Lower leg skin (tissue), 3 donors: ENCODE measurements around the gene NOTCH1.

Experiments used
- CTCF ChIP-seq, 3 donors: fragments of 450-650 bp; IDR thresholded peaks; one replicate each; pipeline ENCODE4 v1.5.1; 2016; ENCODE audit warnings: antibody characterized with exemption in 3 of 3, mild to moderate bottlenecking in 3 of 3, moderate library complexity in 2 of 3
- POLR2A ChIP-seq, 2 donors: fragments of 450-650 bp; IDR thresholded peaks; one replicate each; pipeline ENCODE4 v1.6.1; 2016 to 2017; ENCODE audit warnings: antibody characterized with exemption in 2 of 2, mild to moderate bottlenecking in 1 of 2, moderate library complexity in 1 of 2

DNA sequence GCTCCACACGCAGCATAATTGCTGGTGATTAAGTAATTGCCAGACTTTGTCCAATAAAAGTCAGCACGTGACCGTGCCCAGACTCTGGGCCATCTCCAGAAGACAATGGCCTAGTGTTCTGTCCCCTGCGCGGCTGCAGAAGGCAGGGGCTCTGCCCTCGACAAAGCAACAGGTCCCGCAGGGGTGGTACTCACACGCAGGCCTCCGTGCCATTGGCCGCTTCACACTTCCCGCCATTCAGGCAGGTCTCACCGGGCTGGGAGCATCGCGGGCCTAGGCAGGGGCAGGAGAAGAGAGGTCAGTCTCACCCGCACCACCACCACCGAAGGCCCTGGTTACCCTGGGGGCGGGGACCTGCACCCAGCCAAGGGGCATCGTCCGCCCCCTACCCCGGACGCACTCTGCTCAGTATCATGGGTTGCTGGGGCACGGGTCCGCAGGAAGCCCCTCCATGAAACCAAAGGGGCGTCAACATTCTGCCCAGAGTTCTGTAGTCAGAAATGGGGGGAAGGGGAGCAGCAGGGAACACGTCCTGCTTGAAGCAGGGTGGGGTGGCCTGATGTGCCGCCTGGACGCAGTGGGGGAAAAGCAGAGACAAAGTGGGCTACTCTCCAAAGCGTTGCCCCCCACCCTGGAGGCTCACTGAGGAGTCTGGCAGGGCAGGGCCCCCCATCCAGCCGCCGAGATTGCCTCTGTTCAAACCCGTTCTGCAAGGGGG is 1.9 kb downstream of the NOTCH1 start:
- TF ChIP-seq CTCF (IDR thresholded peaks at IDR 0.05) (no peak), POLR2A (IDR thresholded peaks at IDR 0.05) (no peak)
